HepG2 (cell line): ENCODE data around the gene TRPV4. TPM values are rescaled to one million over a fixed set of nuclear protein-coding genes. Genes with fewer than 3 reads are reported as not detected.

Source experiments
- ARID4A ChIP-seq: sonication (generic); formaldehyde crosslinking; IDR thresholded peaks from 2 replicates; pipeline ENCODE4 v1.5.0; 2020; ENCODE audit warnings: mild to moderate bottlenecking, missing genetic modification reagents, borderline replicate concordance
- ARNTL ChIP-seq: sonication (generic); formaldehyde crosslinking; IDR thresholded peaks from 2 replicates; pipeline ENCODE4 v1.4.0; 2020; ENCODE audit warnings: mild to moderate bottlenecking, missing genetic modification reagents
- ASH2L ChIP-seq: fragments of 300-600, 200-600 bp; sonication (generic); IDR thresholded peaks from 2 replicates; pipeline ENCODE4 v1.7.0; 2017; ENCODE audit warnings: low read depth, mild to moderate bottlenecking, moderate library complexity, mixed read lengths, low read length; ENCODE audit not compliant: insufficient read length
- PATZ1 ChIP-seq: sonication (generic); formaldehyde crosslinking; IDR thresholded peaks from 2 replicates; pipeline ENCODE4 v1.4.0; 2020; ENCODE audit warnings: missing genetic modification reagents
- PHB2 ChIP-seq: fragments of 450-650 bp; IDR thresholded peaks from 2 replicates; pipeline ENCODE4 v1.6.1; 2018; ENCODE audit not compliant: partially characterized antibody
- SOX5 ChIP-seq: IDR thresholded peaks from 2 replicates; pipeline ENCODE4 v1.6.1; 2016; ENCODE audit warnings: borderline replicate concordance
- THRA ChIP-seq: sonication (generic); formaldehyde crosslinking; IDR thresholded peaks from 2 replicates; pipeline ENCODE4 v1.4.0; 2020; ENCODE audit warnings: missing genetic modification reagents, borderline replicate concordance
- YEATS2 ChIP-seq: sonication (generic); formaldehyde crosslinking; IDR thresholded peaks from 2 replicates; pipeline ENCODE4 v1.4.0; 2020; ENCODE audit warnings: missing genetic modification reagents, borderline replicate concordance
- ZNF446 ChIP-seq: sonication (generic); formaldehyde crosslinking; IDR thresholded peaks from 2 replicates; pipeline ENCODE4 v1.5.0; 2020; ENCODE audit warnings: mild to moderate bottlenecking, missing genetic modification reagents
- polyA plus RNA-seq, 8 experiments: library from polyadenylated mRNA; depleted of rRNA in 3 of 8; stranded (reverse) in 7 of 8; unstranded in 1 of 8; fragments of >200 nt; fragmentation: Illumina TruSeq in 4 of 8; extraction: Trizol in 4 of 8; gene quantifications; 2 replicates each; pipeline versions ENCODE4 v1.2.1 to v1.2.3, GENCODE V29; 2011 to 2016; ENCODE audit warnings: low read depth in 4 of 8, missing spikeins in 1 of 8, mixed read lengths in 1 of 8; ENCODE audit not compliant: insufficient read depth in 1 of 8
- total RNA-seq, 5 experiments: library from RNA; depleted of rRNA; stranded (reverse); fragments of >200 nt; fragmentation: Illumina TruSeq; extraction: Trizol; gene quantifications; 2 replicates each; pipeline ENCODE4 v1.2.3, GENCODE V29; 2016; ENCODE audit warnings: low read depth in 1 of 5

The TRPV4 gene
- total and polyA plus RNA-seq, 2 of the 13 experiments (the other 11 are each of a cell fraction or from before 2014, with no cell fraction given) = 0.66 to 4.7 TPM

- TF ChIP-seq ARID4A (CRISPR knock-in tag) (peak; percentile 62; the same call in 1 of the 2 replicates), SOX5 (peak; percentile 43; the same call in 1 of the 2 replicates), PATZ1 (CRISPR knock-in tag) (peak; percentile 75), PHB2 (no peak), ASH2L (peak; percentile 53), ARNTL (peak; percentile 26; the same call in 1 of the 2 replicates), ZNF446 (CRISPR knock-in tag) (no peak), YEATS2 (CRISPR knock-in tag) (peak; percentile 42; the same call in 1 of the 2 replicates), THRA (CRISPR knock-in tag) (0 out of 2 replicates have a peak, but pooled peaks have one; percentile 10)
Measured at GRCh38 chr12:109741970-109742703, 91.1 kb downstream of the TRPV4 start (continued).
